Right forelimb (tissue), 1 donor: ENCODE data around the gene ZNF521.

ENCODE experiments used
- DNase-seq: peaks from one replicate; pipeline ENCODE4 v3.0.0-alpha.2; 2018

ZNF521 gene

DNA sequence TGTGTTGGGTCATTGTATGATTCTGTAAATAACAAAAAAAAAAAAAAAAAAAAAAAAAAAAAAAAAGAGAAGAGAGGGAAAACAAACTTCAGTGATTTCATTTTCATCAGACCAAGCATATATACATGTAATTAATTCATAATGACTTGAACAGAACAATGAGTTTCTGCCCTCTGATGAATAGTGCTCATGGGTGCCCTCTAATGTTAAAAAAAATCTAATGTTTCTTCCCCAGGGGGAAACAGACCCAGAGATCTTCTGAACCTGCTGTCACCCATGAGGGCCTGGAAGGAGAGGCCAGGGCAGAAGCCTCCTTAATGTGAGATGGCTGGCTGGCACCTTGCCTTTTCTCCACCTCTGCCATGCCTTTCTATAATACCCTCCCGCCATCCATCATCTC lies 289.2 kb downstream of the ZNF521 start:
- no peak for DNase-seq

DNA sequence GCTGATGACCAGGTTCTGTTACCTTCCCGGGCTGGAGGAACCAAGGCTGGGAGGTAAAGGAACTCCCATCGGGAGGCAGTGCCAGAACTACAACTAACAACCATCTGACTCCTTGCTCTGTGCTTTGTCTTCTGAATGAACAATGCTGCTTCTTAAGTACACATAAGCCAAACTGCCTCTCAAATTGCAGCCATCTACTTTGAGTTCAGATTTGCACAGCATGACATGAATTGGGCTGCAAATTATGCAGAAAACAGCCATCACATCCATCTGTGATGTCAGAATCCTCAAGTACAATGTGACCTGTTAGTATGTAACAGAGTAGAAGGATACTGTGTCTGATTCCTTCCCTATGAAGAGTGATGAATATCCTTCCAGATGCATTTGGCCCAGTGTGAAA lies 290.6 kb downstream of the ZNF521 start:
- no peak for DNase-seq

DNA sequence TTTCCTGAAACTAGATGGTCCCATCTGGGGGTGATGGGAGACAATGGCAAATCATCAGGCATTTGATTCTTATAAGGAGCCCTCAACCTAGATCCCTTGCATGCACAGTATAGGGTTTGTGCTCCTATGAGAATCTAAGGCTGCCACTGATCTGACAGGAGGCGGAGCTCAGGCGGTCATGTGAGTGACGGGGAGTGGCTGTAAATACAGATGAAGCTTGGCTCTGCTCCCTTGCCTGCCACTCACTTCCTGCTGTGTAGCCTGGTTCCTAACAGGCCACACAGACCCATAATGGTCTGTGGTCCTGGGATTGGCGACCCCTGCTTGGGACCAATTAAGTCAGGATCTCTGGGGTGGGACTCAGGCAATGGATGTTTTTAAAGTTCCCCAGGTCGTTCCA lies 293.4 kb downstream of the ZNF521 start:
- DNase-seq: no peak

DNA sequence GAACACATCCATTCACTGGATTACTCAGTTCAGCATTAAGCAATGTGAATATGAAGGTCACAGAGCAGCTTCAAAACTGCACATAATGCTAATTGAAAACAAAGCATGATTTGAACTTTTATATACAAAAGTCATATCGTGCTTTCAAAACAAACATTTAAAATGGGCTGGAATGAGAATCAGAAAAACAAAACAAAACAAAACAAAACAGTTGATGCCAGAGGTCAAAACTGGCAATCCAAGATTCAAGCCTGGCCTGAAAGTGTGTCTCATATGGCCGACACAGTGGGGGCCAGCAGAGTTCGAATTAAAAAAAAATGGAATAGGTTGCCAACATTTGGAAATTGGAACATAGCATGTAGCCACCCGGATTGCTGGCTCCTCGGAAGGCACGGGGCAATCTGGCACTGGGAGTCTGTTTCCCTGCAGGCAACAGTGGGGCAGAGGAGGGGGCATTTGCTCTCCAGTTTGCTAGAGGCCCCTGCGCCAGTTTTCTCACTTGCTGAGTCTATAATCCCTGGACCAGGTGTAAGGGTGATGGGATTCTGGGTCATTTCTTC lies 294.4 kb downstream of the ZNF521 start:
- no peak for DNase-seq

DNA sequence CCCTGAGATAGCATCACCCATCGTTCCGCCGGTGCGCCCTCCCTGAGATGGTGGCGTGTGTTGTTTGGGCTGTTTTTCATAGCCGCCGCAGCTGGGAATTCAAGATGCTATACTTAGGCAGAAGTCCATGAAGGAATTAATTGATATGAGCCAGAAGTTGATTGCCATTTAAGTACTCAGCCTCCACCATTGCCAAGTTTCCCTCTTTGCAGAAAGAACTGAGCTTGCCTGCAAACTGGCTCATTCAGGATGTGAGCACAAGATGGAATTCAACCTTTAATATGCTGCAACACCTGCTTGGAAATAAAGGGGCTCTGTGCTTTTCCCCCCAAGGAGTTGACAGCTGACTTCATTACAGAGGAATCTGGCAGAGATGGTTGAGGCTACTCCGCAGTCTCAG lies 295.5 kb downstream of the ZNF521 start:
- no peak for DNase-seq

DNA sequence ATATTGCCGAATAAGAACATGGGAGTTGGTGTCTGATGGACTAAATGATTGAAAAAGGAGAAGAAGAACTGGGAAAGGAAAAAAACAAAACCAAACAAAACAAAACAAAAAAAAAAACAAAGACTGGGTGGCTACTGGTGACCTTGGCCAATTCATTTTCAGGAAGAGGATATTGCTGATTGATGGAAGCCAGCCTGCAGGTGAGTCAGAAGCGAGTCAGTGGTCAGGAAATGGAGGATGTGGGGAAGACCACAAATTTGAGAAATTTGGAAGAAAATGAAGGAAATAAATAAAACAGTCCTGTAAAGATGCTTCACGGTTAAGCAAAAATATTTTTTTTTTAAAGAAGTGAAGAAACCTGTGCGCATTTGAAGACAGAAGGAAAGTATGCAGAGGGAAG lies 296.9 kb downstream of the ZNF521 start:
- DNase-seq: no peak

DNA sequence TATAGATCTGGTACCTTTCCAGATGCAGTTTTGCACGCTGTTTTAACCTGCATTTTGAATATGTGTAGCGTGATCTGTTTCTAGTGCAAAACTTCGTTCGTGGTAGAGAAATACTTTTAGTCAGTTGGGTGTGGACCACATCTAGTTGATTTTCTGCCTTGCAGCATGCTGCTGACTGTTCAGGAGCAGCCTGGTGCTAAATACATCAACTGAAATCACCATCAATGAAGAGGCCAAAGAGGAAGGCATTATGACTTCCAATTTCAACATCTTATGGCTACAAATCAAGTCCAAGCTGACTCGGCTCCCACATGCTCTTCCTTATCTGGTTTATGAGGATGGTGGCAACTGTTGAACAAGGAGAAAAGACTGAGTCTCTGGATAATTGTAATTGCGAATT lies 298.5 kb downstream of the ZNF521 start:
- no peak for DNase-seq

DNA sequence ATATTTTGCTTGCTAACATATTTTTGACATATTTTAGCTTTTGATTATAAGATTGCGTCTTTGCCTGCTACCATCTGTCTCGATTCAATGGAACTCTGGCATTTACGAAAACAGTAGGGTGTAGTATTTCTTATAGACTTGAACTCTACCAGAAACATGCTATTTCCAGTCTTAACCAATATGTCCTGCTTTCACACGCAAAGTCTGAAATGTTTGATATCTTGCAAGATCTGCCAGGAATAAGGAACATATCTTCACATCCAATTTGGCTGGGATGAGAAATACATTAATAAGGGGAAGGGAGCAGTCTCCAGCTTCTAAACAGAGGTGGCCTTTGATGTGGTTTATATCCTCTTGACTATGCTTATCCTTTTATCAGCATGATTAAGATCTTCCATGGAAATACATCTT lies 299.4 kb downstream of the ZNF521 start:
- no peak for DNase-seq

DNA sequence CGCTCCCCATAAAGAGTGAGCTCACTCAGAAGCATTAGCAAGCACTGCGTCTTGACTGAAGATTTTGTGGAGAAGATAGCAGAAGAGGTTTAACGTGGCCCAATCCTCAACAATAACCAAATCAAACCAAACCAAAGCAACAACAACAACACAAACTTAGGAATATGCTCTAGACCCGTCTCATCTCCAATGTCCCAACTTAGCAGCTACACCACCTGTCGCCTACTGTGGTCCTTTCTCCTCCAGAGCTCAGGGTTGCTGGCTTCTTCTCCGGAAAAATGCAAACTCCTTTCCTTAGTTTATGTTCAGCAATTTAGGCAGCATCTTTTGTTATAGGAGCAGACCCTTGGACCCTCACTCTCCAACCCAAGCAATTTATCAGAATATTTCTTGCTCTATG lies 301.4 kb downstream of the ZNF521 start:
- no peak for DNase-seq

DNA sequence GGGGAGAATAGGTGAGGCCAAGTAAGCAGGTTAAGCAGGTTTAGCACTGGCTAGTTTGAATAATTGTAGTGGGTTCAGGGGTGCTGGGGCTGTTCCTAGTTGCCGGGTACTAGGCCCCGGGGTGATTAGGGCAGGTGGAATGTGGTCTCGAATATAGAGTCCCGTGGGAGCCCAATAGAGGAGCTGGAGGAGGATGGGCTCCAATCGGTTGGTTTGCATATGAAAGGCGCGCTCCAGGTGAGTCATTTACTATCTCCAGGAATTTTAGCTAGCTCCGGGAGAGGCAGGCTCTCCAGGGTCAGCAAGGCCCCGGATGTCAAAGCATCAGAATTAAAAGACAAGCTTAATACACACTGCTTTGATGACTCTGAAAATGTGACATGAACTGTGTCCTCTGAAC lies 304.0 kb downstream of the ZNF521 start:
- no peak for DNase-seq

DNA sequence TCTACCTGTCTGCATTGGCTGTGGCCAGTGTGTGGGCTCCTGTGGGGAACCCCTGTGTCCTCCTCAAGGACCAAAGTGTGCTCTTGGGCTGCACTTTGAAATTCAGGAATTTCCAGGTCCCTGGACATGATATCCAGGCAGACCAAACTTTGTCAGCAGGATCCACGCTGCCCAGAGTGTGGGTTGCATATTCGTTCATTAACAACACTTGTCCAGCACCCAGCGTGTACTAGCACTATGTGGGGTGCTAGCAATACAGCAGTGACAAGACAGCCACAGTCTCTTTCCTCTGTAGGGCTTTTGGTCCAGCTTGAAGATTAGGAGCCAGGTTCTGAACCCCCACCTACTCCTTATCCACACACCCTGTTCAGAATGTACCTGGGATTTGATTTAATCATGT lies 304.5 kb downstream of the ZNF521 start:
- DNase-seq: no peak

DNA sequence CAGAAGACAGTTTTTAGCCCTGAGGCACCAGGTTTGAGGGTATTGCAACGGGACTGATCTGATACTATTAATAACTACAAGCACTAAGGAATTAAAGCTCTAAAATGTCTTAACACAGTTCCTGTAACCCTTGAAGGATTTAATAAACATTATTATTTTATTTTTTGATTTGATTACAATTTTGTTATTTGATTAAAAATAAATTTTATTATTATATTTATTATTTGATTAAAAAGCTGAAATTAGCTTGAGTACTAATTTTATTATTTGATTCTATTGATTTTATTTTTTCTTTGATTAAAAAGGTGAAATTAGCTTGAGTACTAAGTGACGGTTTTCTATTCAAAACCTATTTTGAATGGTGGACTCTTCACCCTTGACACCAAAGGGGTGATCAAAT lies 307.3 kb downstream of the ZNF521 start:
- no peak for DNase-seq

DNA sequence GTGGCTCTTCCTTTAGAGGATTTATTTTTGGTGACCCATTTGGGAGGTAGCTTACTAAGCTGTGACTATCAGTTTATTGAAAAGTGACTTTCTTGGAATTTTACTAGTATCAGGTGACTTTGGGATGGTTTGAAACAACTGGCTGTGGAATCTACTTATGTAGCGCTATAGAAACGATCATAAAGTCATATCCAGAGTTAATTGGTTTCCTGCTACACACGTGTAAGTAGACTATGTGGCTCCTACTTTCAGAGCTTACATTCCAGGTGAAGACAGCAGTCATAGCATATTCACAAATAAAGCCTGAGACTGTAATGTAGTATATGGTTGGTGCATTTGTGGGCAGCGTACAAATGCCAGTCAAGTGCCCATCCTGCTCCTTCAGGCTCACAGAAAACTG lies 308.9 kb downstream of the ZNF521 start:
- no peak for DNase-seq

DNA sequence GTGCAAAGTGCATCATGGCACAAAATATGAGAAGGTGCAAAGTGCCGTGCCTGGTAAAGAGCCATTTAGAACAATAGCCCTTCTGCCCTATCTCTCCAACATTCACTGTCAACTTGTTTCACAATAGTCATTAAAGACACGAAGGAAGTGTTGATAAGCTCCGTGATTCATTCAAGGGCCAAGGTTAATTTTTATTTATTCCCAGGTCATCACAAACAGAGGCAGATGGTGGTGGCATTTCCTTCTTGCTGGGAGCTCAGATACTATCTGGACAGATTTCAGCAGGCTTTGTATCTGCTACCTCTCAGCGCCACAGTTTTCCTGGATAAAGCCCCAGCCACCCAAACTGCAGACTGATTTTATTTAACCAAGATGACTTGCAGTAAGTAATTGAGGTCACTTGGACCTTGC lies 309.3 kb downstream of the ZNF521 start:
- DNase-seq: no peak

DNA sequence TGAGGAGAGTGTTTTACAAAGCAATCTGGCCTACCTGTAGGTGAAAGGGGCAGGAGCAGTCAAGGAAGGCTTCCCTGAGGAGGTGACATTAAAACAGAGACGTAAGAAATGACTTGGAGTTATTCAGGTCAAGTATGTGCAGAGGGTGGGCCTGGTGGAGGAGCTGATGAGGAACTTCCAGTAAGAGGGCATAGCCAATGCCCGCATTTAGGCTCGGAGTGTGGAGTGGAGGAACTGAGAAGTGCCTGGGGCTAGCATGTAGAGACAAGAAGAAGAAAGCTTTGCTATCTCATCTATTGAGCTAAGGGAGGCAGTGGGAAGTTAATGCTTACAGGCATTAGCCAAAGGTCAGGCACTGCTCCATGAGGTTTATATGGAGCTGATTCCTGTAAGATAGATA lies 312.2 kb downstream of the ZNF521 start:
- no peak for DNase-seq

DNA sequence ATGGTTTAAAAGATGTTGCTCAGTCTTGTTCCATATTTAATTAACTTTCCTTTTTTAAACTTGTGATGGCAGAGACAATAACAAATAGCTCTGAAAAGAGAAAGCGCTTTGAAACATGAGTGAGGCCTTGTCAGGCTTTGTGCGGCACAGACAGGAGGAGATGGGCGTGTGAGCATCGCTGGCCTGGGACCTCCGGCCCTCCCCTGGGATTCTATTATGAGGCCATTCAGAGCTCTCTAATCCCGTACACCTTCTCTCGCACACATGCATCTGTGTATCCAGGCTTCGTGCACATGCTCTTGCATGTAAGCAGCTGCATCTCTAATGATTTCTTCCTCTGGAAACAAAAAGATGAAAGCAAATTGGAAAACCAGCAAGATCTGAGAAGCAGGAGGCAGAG lies 313.7 kb downstream of the ZNF521 start:
- DNase-seq: no peak

DNA sequence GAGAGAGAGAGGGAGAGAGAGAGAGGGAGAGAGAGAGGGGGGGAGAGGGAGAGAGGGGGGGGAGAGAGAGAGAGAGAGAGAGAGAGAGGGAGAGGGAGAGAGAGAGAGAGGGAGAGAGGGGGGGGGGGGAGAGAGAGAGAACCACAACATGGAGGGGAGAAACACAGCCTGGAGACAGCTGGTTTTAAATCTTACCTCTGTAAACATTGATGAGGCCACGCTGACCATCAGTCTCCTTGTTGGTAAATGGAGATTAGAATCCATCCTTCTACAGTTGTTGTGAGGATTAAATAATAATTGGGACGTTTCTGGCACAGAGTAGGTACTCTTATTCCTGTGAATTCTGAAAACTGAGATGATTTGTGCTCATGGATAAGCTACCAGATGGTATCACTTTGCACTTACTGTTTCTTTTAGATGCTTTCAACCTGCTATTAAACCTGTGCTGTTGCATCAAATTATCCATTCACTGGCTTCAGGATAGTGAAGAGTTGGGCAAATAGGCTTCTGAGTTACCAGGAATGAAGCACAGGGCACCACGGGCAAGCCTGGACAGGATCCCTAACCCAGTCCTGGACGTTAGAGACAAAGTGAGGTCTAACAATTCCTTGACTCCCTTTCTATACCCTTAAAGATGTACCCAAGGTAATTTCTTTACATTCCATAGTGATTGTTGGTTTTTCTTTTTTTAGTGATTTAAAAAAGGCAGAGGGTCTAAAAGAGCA lies 318.1 kb downstream of the ZNF521 start:
- DNase-seq: no peak

DNA sequence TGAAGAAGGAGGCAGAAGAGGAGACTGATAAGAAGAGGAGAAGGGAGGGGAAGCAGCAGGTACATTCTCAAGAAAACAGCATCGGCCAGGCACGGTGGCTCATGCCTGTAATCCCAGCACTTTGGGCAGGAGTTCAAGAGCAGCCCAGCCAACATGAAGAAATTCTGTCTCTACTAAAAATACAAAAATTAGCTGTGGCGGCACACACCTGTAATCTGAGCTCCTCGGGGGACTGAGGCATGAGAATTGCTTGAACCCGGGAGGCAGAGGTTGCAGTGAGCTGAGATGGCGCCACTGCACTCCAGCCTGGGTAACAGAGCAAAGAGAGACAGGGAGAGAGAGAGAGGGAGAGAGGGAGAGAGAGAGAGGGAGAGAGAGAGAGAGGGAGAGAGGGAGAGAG lies 318.8 kb downstream of the ZNF521 start:
- peak; percentile 54 for DNase-seq

DNA sequence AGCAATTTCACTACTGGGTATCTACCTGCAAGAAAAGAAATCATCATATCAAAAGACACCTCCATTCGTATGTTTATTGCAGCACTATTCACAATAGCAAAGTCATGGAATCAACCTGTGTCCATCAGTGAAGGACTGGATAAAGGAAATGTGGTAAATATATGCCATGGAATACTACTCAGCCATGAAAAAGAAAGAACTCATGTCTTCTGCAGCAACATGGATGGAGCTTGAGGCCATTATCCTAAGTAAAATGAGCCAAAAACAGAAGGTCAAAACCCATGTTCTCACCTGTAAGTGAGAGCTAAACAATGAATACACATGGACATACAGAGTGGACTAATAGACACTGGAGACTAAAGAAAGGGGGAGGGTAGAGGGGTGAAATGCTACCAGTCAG lies 322.2 kb downstream of the ZNF521 start:
- DNase-seq: no peak

DNA sequence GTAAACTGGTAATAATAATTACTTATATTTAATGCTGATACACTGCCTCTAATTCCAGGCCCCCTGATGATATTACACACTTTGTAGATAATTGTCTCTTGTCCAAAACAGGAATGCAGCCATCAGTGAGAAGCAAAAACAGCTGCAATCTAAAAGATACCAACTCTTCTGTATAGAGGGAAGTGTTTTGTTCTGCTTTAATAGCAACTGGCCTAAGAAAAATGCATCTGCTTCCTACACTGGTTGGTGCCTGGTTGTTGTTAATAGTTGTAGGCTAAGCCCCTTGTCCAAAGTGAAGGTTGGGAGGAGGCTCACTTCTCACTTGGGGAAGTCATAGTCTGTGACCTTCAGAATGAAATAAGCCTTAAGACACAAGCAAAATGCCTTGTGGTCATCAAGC lies 332.0 kb downstream of the ZNF521 start:
- DNase-seq: no peak

DNA sequence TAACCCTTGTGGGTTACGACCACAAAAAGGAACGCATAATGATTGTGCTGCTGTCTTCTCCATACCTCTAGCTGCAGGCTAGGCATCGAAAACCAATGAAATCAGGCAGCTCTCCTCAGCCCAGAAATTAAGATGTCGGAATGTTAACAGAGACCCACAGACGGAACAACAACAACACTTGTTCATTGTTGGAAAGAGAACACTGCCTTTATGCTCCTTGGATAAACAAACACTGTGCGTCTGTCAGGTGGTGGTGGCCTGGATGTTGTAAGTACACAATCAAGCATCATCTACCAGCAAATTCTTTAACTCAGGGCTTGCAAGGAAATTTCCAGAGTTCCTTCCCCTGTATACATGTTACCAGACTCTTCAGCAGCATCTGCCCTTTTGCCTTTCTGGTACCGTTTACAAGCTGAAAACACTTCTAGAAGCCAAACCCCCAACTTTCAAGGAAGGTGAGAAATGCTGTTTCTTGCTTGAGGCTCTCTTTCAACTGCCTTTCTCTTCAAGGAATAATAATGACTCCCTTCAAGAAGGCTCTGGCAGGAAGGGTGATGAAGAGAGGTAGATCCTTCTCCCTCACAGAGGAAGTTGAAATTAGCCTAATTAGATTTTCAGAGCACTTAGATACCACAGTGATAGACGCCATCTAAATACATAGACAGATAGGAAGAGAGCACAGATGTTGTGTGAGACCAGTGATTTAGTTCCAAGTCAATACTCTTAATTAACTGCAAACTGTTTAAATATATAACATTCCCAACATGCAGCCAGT lies 332.7 kb downstream of the ZNF521 start:
- no peak for DNase-seq

DNA sequence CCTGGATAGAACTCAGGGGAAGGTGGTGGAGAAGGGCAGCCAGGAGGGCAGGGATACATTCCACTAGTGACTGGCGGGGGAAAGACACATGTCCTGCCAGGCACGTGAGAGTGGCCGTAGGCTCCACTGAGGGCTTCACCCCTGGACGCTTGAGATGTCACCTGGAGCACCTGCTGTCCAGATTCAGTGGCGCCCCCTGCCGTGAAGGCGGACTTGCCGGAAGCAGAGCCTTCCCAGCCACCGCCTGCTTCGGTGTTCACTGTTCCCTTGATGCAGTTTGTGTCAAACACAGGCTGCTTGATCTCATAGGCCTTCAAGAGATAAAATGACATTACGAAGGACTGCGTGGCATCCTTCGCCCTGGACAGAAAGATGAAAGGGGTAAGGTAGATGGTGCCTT lies 335.3 kb downstream of the ZNF521 start:
- no peak for DNase-seq

DNA sequence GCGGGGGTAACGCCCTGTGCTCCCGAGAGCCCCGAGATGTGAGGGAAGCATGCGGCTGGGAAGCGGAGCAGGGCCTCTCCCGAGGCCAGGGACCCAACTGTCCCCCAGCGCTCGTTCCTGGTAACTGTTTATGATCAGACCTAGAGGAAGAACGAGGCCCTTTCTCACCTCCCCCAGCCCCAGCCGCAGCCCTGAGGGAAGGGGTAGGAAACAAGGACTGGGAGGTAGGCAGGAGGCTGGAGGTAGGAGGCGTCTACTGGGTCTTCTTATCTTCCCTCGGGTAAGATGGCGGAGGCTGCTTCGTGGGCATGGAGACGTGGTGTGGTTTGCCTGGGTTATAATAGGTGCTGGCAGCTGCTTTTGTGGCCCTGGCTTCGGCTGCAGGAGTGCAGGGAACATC lies 335.8 kb downstream of the ZNF521 start:
- DNase-seq: no peak
